CD4-positive, alpha-beta T cell treated with Interleukin-2 at 100 ng/mL for 4 hours (primary cell): ENCODE results near the gene TAS1R2.

Experiments
- DNase-seq: peaks from one replicate; pipeline ENCODE4 v3.0.0-alpha.2; 2020; ENCODE audit warnings: low spot score

The TAS1R2 gene

GRCh38 chr1:18802231-18802630, 57.2 kb downstream of the TAS1R2 start:
- no peak for DNase-seq

GRCh38 chr1:18800258-18800657, 59.2 kb downstream of the TAS1R2 start:
- no peak for DNase-seq

- DNase-seq: no peak
These were observed 60.0 kb downstream of the TAS1R2 start for GRCh38 chr1:18799454-18799853.

- DNase-seq: no peak
These were observed 60.5 kb downstream of the TAS1R2 start for GRCh38 chr1:18798946-18799345.

GRCh38 chr1:18798533-18798932, 60.9 kb downstream of the TAS1R2 start:
- no peak for DNase-seq

GRCh38 chr1:18796950-18797349, 62.5 kb downstream of the TAS1R2 start:
- no peak for DNase-seq

GRCh38 chr1:18795002-18795689, 64.3 kb downstream of the TAS1R2 start:
- no peak for DNase-seq

- DNase-seq: no peak
These were observed 64.9 kb downstream of the TAS1R2 start for GRCh38 chr1:18794561-18794960.

- no peak for DNase-seq
These were observed 65.4 kb downstream of the TAS1R2 start for GRCh38 chr1:18794051-18794450.

- no peak for DNase-seq
These were observed 66.3 kb downstream of the TAS1R2 start for GRCh38 chr1:18793164-18793563.

- no peak for DNase-seq
These were observed 66.7 kb downstream of the TAS1R2 start for GRCh38 chr1:18792747-18793146.
